ENCODE data around the gene SMAD2.

GRCh38 chr18:47978141-47978540 is 47.7 kb upstream of the SMAD2 start:
- TF ChIP-seq CTCF (IDR thresholded peaks at IDR 0.05) (no peak), POLR2A (IDR thresholded peaks at IDR 0.05) (no peak)
